SHP77 (cell line): ENCODE measurements around the gene BTAF1.

Source experiments
- DNase-seq, 2 experiments: peaks; one replicate each; lab custom pipeline; 2025; lab: John Stamatoyannopoulos, UW

The BTAF1 gene

GRCh38 chr10:92052741-92053140 is 129.2 kb downstream of the BTAF1 start:
- DNase-seq: no peak

GRCh38 chr10:92054807-92055206 is 131.2 kb downstream of the BTAF1 start:
- DNase-seq: no peak

GRCh38 chr10:92062273-92062672 is 138.7 kb downstream of the BTAF1 start:
- no peak for DNase-seq

GRCh38 chr10:92064506-92064905 is 140.9 kb downstream of the BTAF1 start:
- DNase-seq: no peak

- DNase-seq: no peak
Observed at GRCh38 chr10:92066386-92066785, 142.8 kb downstream of the BTAF1 start.

- no peak for DNase-seq
Observed at GRCh38 chr10:92068900-92069299, 145.3 kb downstream of the BTAF1 start.

- no peak for DNase-seq
Observed at GRCh38 chr10:92074126-92074887, 150.7 kb downstream of the BTAF1 start.

GRCh38 chr10:92075829-92076228 is 152.3 kb downstream of the BTAF1 start:
- no peak for DNase-seq

GRCh38 chr10:92076722-92077121 is 153.2 kb downstream of the BTAF1 start:
- no peak for DNase-seq

- DNase-seq: no peak
Observed at GRCh38 chr10:92079003-92079402, 155.4 kb downstream of the BTAF1 start.
